Panc1 (cell line): ENCODE measurements around the gene BTG3.
A peak's percentile ranks its signal among the peaks of the same experiment; 100 is the strongest.

ENCODE experiments used
- CTCF ChIP-seq: fragments of 450-650 bp; IDR thresholded peaks from 2 replicates; pipeline ENCODE4 v1.5.1; 2017; ENCODE audit warnings: mild to moderate bottlenecking
- POLR2AphosphoS5 ChIP-seq: IDR thresholded peaks from 2 replicates; pipeline ENCODE4 v1.6.1; 2012; ENCODE audit warnings: mild to moderate bottlenecking, low read depth, low read length, moderate library complexity
- REST ChIP-seq, 2 experiments: IDR thresholded peaks; 2 replicates each; pipeline ENCODE4 v1.6.1; 2011 to 2012; ENCODE audit warnings: low read depth in 2 of 2, control low read depth in 1 of 2, low read length in 1 of 2, mild to moderate bottlenecking in 1 of 2, moderate library complexity in 1 of 2; ENCODE audit not compliant: insufficient read depth in 1 of 2
- SIN3A ChIP-seq: IDR thresholded peaks from 2 replicates; pipeline ENCODE4 v1.6.1; 2012; ENCODE audit warnings: low read depth, mild to moderate bottlenecking, low read length, moderate library complexity, borderline replicate concordance; ENCODE audit not compliant: insufficient read depth
- TCF7L2 ChIP-seq: IDR thresholded peaks from 2 replicates; pipeline ENCODE4 v1.6.1; 2011; ENCODE audit warnings: mild to moderate bottlenecking, low read depth, low read length, inconsistent platforms

- TF ChIP-seq CTCF = no peak
- TF ChIP-seq POLR2AphosphoS5 = no peak
- TF ChIP-seq SIN3A = 0 out of 2 replicates have a peak, but pooled peaks have one; percentile 11
- TF ChIP-seq REST (IDR thresholded peaks at IDR 0.05; ENCODE audit: insufficient read depth in 1 of 2, low read depth in 2 of 2, low read length in 1 of 2) = no peak
- TF ChIP-seq TCF7L2 = no peak
Observed at GRCh38 chr21:17612565-17613241, at the start of gene BTG3.
